Gastroesophageal sphincter (tissue), 3 donors: Measurements from ENCODE around the gene POLR2L.

ENCODE experiments used
- EP300 ChIP-seq: sonication (generic); formaldehyde crosslinking; IDR thresholded peaks from one replicate; pipeline ENCODE4 v1.6.1; 2017; ENCODE audit warnings: antibody characterized with exemption, mild to moderate bottlenecking
- POLR2A ChIP-seq, 2 donors: fragments of 450-650 bp; IDR thresholded peaks; one replicate each; pipeline ENCODE4 v1.6.1; 2017; ENCODE audit warnings: antibody characterized with exemption in 2 of 2, mild to moderate bottlenecking in 2 of 2, moderate library complexity in 1 of 2
- POLR2AphosphoS5 ChIP-seq: sonication (generic); formaldehyde crosslinking; IDR thresholded peaks from one replicate; pipeline ENCODE4 v1.6.1; 2017; ENCODE audit warnings: antibody characterized with exemption
- TF ChIP-seq, protein P1 (sequence below), 4 experiments: fragments of 200-600 bp in 2 of 4; fragments of 450-650 bp in 2 of 4; sonication (generic) in 1 of 4; IDR thresholded peaks; one replicate each; pipeline ENCODE4 v1.5.1; 2017 to 2019; ENCODE audit warnings: antibody characterized with exemption in 4 of 4, mild to moderate bottlenecking in 2 of 4, moderate library complexity in 2 of 4

DNA sequence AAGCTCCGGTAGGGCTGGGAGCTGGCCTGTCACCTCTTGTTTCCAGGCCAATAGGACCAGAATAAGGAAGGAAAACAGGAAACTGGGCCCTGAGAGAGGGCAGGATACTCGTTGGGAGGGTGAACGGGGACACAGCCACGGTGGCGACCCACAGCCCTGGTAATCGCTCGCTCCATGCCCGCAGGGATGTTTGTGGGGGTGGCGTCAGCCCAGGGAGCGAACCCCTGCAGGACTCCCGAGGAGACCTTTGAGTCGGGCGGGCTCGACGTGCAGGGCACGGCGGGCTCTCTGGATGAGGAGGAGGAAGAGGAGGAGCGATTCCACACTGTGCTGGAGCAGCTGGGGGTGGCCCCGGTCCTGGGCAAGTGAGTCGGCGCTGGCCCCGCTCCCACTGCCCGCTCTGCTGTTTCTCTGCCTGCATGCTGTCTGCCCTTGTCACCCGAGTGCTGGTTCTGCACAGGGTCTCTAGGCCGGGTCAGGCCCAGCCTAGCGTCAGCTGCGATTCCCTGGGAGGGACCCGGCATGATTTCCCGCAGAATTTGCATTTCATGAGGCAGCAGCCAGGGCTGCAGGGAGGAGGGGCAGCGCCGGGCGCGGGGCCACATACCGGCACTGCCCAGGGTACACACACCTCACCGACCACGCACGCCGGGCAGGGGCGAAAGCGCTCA is 13.0 kb downstream of the POLR2L start:
- TF ChIP-seq, protein P1, sequence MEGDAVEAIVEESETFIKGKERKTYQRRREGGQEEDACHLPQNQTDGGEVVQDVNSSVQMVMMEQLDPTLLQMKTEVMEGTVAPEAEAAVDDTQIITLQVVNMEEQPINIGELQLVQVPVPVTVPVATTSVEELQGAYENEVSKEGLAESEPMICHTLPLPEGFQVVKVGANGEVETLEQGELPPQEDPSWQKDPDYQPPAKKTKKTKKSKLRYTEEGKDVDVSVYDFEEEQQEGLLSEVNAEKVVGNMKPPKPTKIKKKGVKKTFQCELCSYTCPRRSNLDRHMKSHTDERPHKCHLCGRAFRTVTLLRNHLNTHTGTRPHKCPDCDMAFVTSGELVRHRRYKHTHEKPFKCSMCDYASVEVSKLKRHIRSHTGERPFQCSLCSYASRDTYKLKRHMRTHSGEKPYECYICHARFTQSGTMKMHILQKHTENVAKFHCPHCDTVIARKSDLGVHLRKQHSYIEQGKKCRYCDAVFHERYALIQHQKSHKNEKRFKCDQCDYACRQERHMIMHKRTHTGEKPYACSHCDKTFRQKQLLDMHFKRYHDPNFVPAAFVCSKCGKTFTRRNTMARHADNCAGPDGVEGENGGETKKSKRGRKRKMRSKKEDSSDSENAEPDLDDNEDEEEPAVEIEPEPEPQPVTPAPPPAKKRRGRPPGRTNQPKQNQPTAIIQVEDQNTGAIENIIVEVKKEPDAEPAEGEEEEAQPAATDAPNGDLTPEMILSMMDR (IDR thresholded peaks at IDR 0.05): no peak
- TF ChIP-seq EP300 (no peak), POLR2AphosphoS5 (no peak), POLR2A (IDR thresholded peaks at IDR 0.05) (no peak)
